ENCODE data around the gene ZBTB42.
"Not testable (repeated sequence)": the region's sequence is repeated elsewhere in the genome, so short reads cannot be mapped to it uniquely, and the experiment has no call there.

ZBTB42 gene

DNA sequence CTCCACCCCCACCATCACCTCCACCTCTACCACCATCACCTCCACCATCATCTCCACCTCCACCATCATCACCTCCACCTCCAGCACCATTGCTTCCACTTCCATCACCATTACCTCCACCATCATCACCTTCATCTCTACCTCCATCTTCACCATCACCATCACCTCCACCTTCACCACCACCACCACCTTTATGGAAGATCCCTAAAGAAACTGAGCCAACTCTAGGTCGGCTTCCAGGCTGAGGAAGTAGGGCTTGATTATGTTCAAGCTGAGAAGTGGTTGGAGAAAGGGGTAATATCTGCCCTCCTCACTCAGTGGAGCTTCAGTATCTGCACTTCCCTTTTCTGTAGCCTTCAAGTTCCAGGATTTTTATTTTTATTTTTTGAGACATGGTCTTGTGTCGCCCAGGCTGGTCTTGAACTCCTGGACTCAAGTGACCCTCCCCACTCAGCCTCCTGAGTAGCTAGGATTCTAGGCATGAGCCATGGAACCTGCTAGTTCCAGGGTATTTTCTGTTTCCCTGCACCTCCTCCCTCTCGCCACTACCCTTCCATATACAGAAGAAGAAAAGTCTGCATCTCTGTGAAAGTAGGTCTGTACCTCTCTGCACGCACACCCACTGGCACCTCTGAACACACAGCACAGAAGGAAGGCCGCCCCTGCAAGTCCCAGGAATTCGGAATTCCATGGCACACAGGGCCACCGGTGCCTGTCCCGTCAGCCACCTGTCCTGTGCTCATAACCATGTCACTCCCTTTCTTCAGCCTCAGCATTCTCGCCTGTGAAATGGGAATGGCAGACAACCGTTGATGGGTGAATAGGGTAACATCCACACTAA lies 5.9 kb downstream of the ZBTB42 start:
- no peak for DNase-seq (ENCODE audit: low read depth in 2 of 2)

GRCh38 chr14:104808456-104808855 lies 7.6 kb downstream of the ZBTB42 start:
- DNase-seq (ENCODE audit: low read depth in 2 of 2), result no peak

DNA sequence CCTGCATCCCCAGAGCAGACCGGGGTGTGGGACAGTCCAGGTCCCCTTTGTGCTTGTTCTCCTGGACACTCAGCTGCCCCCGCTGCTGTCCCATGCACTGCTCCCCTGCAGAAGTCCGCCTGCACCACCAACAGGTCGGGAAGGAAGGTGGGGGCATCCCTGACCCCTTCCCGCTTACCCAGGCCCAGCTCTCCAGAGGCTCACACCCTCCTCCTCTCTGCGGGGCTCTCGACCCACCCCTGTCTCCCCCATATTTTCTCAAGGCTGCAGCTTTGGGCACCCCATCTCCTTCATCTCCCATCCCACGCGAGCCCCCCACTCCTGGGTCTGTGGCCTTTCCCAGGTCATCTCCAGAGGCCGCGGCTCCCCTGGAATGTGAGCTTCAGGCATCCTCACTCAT lies 9.4 kb downstream of the ZBTB42 start:
- no peak for DNase-seq (ENCODE audit: low read depth in 2 of 2)

- DNase-seq (ENCODE audit: low read depth in 2 of 2), result no peak
These were observed 12.4 kb downstream of the ZBTB42 start for GRCh38 chr14:104813286-104813685.

DNA sequence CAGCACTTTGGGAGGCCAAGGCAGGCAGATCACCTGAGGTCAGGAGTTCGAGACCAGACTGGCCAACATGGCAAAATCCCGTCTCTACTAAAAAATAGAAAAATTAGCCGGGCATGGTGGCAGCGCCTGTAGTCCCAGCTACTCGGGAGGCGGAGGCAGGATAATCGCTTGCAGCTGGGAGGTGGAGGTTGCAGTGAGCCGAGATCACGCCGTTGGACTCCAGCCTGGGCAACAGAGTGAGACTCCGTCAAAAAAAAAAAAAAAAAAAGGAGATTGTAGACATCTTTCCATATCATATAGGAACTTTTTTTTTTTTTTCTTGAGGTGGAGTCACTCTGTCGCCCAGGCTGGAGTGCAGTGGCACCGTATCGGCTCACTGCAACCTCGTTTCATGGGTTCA lies 13.8 kb downstream of the ZBTB42 start:
- DNase-seq (ENCODE audit: low read depth in 2 of 2), result not testable (repeated sequence)

DNA sequence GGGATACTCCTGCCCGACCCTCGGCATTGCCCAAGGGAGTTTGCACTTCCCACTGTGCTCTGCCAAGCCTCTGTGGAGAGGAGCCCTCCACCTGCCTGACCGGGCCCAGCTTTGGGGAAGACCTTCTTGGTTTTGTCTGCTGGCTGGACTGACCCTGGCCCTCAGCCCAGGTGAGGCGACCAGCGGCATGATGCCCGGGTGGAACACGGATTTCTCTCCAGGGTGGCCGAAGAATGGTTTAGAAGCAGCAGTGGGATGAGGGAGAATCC lies 15.6 kb downstream of the ZBTB42 start:
- no peak for DNase-seq (ENCODE audit: low read depth in 2 of 2)

- DNase-seq (ENCODE audit: low read depth in 2 of 2), result no peak
These were observed 17.2 kb downstream of the ZBTB42 start for GRCh38 chr14:104817930-104818713.

DNA sequence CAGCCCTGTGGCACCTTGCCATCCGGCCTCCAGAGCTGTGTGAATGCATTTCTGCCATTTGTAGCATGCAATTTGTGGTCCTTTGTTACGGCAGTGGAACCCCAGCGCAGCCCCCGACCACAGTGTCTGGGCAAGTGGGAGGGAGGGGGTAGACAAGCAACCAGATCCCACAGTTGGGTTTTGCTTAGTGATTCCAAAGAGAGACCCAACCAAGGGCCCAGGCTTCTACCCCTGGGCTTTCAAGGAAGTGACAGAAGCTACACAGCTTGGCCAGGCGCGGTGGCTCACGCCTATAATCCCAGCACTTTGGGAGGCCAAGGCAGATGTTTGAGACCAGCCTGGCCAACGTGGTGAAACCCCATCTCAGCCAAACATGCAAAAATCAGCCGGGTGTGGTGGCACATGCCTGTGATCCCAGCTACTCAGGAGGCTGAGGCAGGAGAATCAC lies 17.8 kb downstream of the ZBTB42 start:
- DNase-seq (ENCODE audit: low read depth in 2 of 2), result no peak

DNA sequence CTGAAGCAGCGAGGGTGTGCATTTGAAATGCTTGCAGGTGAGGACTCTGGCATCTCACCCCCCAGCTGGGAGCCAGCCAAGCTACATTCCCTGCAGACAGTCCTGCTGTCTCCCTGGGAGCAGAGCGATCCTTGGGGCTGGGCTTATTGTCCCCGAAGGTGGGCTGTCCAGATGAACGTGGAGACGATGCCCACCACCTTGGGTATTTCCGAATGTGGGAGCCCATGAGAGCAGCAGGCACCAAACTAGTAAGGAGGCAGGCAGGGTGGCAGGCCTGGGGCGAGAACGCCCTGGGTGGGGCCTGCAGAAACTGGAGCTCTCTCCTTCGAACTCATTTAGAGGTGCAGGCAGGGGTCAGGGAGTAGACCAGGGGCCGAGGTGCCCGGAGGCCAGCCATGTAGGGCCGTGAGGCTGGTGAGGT lies 18.5 kb downstream of the ZBTB42 start:
- no peak for DNase-seq (ENCODE audit: low read depth in 2 of 2)

- DNase-seq (ENCODE audit: low read depth in 2 of 2), result no peak
These were observed 19.8 kb downstream of the ZBTB42 start for GRCh38 chr14:104820669-104821228.

GRCh38 chr14:104821229-104821945 lies 20.5 kb downstream of the ZBTB42 start:
- no peak for DNase-seq (ENCODE audit: low read depth in 2 of 2)

DNA sequence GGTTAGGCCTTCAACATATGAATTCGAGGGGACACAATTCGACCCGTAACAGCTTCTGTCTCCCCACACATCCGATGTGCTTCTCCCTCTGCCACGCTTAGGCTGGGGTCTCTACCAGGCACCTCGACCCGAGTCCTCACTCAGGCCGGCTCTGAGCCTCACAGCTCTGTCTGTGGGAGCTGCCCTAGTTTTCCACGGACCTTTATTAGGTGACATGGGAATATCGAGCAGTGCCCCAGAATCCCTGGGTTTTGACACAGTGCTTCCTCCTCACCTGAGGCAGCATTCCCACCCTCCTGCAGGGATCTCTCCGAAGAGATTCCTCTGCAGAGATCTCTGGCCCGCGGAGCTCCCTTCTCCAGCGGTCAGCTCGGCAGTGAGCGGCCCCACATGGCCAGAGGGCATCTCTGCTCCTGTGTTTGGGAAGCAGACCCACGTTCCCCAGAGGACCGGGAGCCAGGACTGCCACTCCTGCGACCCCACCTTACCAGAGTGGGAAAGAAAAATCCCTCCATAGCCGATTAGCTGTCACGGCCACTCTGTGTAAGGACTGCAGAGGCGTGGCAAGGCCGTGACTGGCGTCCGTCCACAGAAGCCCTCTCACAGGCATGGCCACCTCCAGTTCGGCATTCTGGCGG lies 21.2 kb downstream of the ZBTB42 start:
- DNase-seq (ENCODE audit: low read depth in 2 of 2), result no peak

DNA sequence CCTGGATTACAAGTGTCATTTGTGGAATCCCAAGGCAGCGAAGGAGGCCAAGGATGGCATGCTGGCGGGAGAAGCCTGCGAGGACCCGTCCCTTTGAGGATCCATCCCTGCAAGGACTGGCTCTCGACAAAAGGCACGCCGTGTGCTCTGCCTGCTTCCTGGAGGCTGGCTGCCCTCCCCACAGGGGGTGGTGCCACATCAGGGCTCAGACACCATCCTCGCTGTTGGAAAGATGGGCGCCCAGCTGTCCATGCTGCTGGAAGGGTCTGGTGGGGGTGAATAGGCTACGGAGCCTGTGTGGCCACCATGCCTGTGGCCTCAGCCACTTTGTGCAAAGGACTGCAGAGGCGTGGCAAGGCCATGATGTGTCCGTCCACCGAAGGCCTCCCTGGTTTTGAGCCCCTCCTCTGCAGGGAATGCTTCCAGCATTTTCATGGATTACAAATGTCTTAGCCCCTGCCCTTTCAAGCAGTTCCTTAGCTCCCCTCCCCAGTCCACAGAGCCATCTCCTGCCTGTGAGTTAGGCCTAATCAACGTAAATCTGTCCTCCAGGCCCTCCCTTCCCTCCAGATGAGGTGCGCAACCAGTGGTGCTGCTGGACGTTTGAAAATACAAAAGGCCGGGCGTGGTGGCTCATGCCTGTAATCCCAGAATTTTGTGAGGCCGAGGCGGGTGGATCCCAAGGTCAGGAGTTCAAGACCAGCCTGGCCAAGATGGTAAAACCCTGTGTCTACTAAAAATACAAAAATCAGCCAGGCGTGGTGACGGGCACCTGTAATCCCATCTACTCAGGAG lies 22.1 kb downstream of the ZBTB42 start:
- no peak for DNase-seq (ENCODE audit: low read depth in 2 of 2)

DNA sequence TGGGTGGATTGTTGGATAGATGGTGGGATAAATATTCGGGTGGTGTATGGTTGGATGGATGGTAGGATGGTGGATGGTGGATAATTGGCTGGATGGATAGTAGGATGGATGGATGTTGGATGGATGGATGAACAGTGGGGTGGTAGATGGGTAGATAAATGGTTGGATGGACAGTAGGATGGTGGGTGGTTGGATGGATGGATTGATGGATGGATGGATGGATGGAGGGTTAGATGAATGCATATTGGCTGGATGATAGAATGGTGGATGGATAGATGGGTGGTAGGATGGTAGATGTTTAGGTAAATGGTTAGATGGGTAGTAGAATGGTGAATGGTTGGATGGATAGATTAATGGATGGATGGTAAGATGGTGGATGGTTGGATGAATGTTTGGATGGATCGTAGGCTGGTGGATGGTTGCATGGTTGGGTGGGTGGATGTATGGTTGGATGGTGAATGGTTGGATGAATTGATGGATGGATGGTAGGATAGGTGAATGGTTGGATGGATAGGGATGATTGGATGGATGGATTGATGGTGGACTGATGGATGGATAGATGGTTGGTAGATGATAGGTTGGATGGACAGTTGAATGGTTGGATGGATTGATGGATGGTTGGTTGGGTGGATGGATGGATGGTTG lies 23.6 kb downstream of the ZBTB42 start:
- DNase-seq (ENCODE audit: low read depth in 2 of 2), result no peak

- DNase-seq (ENCODE audit: low read depth in 2 of 2), result peak; percentile 92 to 98
These were observed 25.4 kb downstream of the ZBTB42 start for GRCh38 chr14:104826189-104826860.

DNA sequence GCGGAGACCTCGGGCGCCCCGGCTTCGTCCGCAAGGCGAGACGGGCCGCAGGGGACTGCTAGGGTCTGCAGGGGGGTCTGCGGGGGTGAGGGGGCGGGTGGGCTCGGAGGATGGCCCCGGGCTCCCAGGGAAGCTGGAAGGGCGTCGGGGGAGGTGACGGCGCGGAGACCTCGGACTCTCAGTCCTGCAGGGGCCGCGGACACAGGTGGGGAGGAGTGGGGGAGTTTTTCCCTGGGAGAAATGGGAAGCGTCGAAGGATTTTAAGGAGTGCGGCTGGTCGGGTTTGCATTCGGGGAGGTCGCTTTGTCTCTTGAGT lies 25.9 kb downstream of the ZBTB42 start:
- no peak for DNase-seq (ENCODE audit: low read depth in 2 of 2)

- DNase-seq (ENCODE audit: low read depth in 2 of 2), result peak; percentile 43 to 44
These were observed 26.5 kb downstream of the ZBTB42 start for GRCh38 chr14:104827177-104828055.

DNA sequence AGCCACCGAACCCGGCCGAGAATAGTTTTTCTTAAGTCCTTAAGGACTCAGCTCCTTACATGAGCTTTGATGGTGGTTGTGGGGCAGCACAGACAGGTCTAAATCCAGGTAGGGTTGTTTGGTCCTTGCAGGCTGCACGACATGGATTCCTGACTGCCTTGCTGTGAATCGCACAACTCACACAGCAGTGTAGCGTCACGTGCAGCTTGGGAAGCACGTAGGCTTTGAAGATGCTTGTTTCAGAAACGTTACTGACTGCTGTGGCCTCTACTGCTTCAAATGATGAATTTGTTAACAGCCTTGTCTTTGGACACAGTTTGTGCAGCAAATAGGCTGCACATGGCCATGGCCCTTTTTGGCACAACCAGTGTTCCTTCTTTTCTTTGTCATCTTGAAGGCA lies 29.9 kb downstream of the ZBTB42 start:
- DNase-seq (ENCODE audit: low read depth in 2 of 2), result no peak

Data from stimulated activated CD4-positive, alpha-beta T cell treated with anti-CD3 and anti-CD28 coated beads, Interleukin-4, amount 100 ng/mL, for 48 hours (primary cell).